Hepatocyte (in vitro differentiated cells): ENCODE results near the gene THRAP3.

Experiments
- EZH2 ChIP-seq: fragments of 200-600 bp; sonication (generic); IDR thresholded peaks from 2 replicates; pipeline ENCODE4 v1.6.1; 2016; ENCODE audit warnings: antibody characterized with exemption, mild to moderate bottlenecking, borderline replicate concordance
- EZH2phosphoT487 ChIP-seq: fragments of 200-600 bp; sonication (generic); IDR thresholded peaks from one replicate; pipeline ENCODE4 v1.6.1; 2018; ENCODE audit warnings: antibody characterized with exemption, mild to moderate bottlenecking, low read depth, moderate library complexity; ENCODE audit not compliant: unreplicated experiment, severe bottlenecking
- TF ChIP-seq, protein P1 (sequence below): fragments of 200-600 bp; sonication (generic); IDR thresholded peaks from 2 replicates; pipeline ENCODE4 v1.5.1; 2016; ENCODE audit warnings: antibody characterized with exemption, mild to moderate bottlenecking; ENCODE audit not compliant: poor library complexity

DNA sequence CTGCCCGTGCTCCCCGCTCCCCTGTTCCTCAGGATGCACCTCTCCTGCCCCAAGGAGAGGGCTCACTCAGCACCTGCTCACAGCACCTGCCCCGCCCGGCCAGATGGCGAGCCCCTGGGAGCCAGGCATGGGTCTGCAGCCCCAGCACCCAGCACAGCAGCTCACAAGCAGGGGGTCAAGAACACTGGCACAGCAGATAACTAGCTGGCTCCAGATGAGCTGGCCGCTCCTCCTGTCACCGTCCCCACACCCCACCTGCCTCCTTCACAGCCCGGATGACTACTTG is 120.1 kb downstream of the THRAP3 start:
- TF ChIP-seq, protein P1, sequence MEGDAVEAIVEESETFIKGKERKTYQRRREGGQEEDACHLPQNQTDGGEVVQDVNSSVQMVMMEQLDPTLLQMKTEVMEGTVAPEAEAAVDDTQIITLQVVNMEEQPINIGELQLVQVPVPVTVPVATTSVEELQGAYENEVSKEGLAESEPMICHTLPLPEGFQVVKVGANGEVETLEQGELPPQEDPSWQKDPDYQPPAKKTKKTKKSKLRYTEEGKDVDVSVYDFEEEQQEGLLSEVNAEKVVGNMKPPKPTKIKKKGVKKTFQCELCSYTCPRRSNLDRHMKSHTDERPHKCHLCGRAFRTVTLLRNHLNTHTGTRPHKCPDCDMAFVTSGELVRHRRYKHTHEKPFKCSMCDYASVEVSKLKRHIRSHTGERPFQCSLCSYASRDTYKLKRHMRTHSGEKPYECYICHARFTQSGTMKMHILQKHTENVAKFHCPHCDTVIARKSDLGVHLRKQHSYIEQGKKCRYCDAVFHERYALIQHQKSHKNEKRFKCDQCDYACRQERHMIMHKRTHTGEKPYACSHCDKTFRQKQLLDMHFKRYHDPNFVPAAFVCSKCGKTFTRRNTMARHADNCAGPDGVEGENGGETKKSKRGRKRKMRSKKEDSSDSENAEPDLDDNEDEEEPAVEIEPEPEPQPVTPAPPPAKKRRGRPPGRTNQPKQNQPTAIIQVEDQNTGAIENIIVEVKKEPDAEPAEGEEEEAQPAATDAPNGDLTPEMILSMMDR, result no peak
- TF ChIP-seq EZH2, result no peak
- TF ChIP-seq EZH2phosphoT487, result no peak
